ENCODE measurements around the gene CES3. TPM values are rescaled to one million over a fixed set of nuclear protein-coding genes. Genes with fewer than 3 reads are reported as not detected.

The CES3 gene
- total RNA-seq, 1 experiment from 2014 or later, result 3.7 TPM

- Histone ChIP-seq H2BK20ac (ENCODE audit: low read depth, low read length, poor library complexity, severe bottlenecking) (no peak overlapping the region), H4K20me1 (ENCODE audit: control insufficient read depth, insufficient read depth, insufficient read length) (no peaks in the 10 kb centered on the region), H3K27ac (ENCODE audit: insufficient read length, low read depth, low read length) (no peak overlapping the region), H3K4me2 (ENCODE audit: insufficient read depth, insufficient read length, low read length) (no peak overlapping the region), H3K4ac (ENCODE audit: low read depth, low read length) (no peak overlapping the region), H2AFZ (ENCODE audit: low read length) (no peak overlapping the region), H3K4me1 (ENCODE audit: insufficient read depth, low read length) (no peaks in the 10 kb centered on the region), H3K23me2 (ENCODE audit: insufficient read length, low read depth, low read length, poor library complexity, severe bottlenecking) (no peaks in the 10 kb centered on the region), H2BK12ac (ENCODE audit: insufficient read length, low read depth, low read length) (no peak overlapping the region), H3K79me1 (ENCODE audit: insufficient read depth, low read depth, low read length, poor library complexity, severe bottlenecking) (no peaks in the 10 kb centered on the region), H4K91ac (ENCODE audit: insufficient read length, low read depth, low read length) (no peak overlapping the region), H3K14ac (ENCODE audit: insufficient read depth, low read length) (no peak overlapping the region), H3K9me3 (ENCODE audit: control insufficient read depth, low read depth, low read length) (no peaks in the 10 kb centered on the region), H3K79me2 (ENCODE audit: insufficient read depth, low read length) (no peaks in the 10 kb centered on the region), H3K23ac (ENCODE audit: insufficient read length, low read depth, low read length) (no peak overlapping the region), H2BK15ac (ENCODE audit: low read depth, low read length) (no peak overlapping the region), H3K9ac (ENCODE audit: extremely low read depth, insufficient read length, low read length) (no peak overlapping the region), H2BK120ac (ENCODE audit: low read depth, low read length, poor library complexity, severe bottlenecking) (no peak overlapping the region), H2BK5ac (ENCODE audit: insufficient read length, low read length) (no peak overlapping the region), H2AK5ac (ENCODE audit: insufficient read length, low read length) (no peak overlapping the region), H3K18ac (ENCODE audit: insufficient read length, low read depth, low read length) (no peak overlapping the region), H3K56ac (ENCODE audit: insufficient read length, low read depth, low read length) (no peak overlapping the region), H4K8ac (replicated peaks; ENCODE audit: insufficient read length, low read depth, low read length) (no peak overlapping the region), H3T11ph (ENCODE audit: low read length) (no peak overlapping the region), H4K5ac (ENCODE audit: insufficient read length, low read depth, low read length) (no peak overlapping the region), H3K27me3 (ENCODE audit: insufficient read depth, low read length) (peaks cover 3% of the 10 kb centered on the region; the same call in 1 of the 2 replicates)
- no peak overlapping the region for H3K4me3 Mint-ChIP-seq
- no peak overlapping the region for H3K27ac Mint-ChIP-seq
- H3K36me3 Mint-ChIP-seq (ENCODE audit: insufficient read depth in 1 of 3, low read depth in 3 of 3), result peaks cover 10 to 39% (median 34%) of the 10 kb centered on the region in 3 experiments; a peak in 6 of 7 replicates
- no peaks in the 10 kb centered on the region; the same call in none of the 2 replicates for H3K27me3 Mint-ChIP-seq (ENCODE audit: low read depth)
- TF ChIP-seq CTCF (conservative IDR thresholded peaks at IDR 0.05), result no peak
- no peak for DNase-seq
- peaks cover 2 to 4% of the 10 kb centered on the region in 2 experiments; a peak in 2 of 4 replicates for H3K4me1 Mint-ChIP-seq
- no peaks in the 10 kb centered on the region for H3K9me3 Mint-ChIP-seq
- no CpG with 5 or more reads among the region's 15 CpGs for WGBS (ENCODE audit: extremely low coverage, insufficient read length, low lambda C conversion rate)
Observed at GRCh38 chr16:66943426-66944053, 17.5 kb upstream of the CES3 start.

All from H9 (cell line).